ENCODE data around the gene COQ5.

Gene COQ5

DNA sequence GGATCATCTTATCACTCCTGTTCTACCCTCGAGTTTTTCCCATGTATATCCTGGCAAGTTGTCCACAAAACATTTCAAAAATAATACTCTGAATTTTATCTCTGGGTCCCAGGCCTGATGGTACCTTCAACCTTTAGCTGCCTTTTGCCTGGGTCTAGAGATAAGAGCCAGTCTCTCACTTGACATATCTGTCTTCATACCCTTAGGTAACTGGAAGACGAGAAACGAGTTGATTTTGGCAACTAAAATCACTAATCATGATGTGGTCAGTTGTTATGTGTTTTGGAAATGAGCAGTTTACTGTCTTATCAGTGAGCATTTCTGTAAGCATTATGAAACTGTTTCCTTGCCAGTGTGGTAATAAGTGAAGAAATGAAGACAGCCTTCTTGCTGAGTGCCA is 11.5 kb upstream of the COQ5 start:
- Histone ChIP-seq H3K27ac (ENCODE audit: extremely low read depth, low read depth, low read length) (no peak overlapping the region), H3K4me1 (ENCODE audit: control insufficient read depth, insufficient read depth, low read length) (peaks cover 18% of the 10 kb centered on the region), H3K36me3 (ENCODE audit: control insufficient read depth in 2 of 2, insufficient read depth in 1 of 2, low read length in 2 of 2) (peaks cover 19 to 73% of the 10 kb centered on the region in 2 experiments; a peak in 2 of 3 replicates), H3K4me3 (ENCODE audit: low read depth, low read length) (no peak overlapping the region), H3K9me3 (ENCODE audit: control insufficient read depth, insufficient read depth, low read depth, low read length) (no peaks in the 10 kb centered on the region)
- TF ChIP-seq, protein P1, sequence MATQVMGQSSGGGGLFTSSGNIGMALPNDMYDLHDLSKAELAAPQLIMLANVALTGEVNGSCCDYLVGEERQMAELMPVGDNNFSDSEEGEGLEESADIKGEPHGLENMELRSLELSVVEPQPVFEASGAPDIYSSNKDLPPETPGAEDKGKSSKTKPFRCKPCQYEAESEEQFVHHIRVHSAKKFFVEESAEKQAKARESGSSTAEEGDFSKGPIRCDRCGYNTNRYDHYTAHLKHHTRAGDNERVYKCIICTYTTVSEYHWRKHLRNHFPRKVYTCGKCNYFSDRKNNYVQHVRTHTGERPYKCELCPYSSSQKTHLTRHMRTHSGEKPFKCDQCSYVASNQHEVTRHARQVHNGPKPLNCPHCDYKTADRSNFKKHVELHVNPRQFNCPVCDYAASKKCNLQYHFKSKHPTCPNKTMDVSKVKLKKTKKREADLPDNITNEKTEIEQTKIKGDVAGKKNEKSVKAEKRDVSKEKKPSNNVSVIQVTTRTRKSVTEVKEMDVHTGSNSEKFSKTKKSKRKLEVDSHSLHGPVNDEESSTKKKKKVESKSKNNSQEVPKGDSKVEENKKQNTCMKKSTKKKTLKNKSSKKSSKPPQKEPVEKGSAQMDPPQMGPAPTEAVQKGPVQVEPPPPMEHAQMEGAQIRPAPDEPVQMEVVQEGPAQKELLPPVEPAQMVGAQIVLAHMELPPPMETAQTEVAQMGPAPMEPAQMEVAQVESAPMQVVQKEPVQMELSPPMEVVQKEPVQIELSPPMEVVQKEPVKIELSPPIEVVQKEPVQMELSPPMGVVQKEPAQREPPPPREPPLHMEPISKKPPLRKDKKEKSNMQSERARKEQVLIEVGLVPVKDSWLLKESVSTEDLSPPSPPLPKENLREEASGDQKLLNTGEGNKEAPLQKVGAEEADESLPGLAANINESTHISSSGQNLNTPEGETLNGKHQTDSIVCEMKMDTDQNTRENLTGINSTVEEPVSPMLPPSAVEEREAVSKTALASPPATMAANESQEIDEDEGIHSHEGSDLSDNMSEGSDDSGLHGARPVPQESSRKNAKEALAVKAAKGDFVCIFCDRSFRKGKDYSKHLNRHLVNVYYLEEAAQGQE (tag by site-specific recombination; IDR thresholded peaks at IDR 0.05) = no peak
- TF ChIP-seq FEZF1 (tag by site-specific recombination; IDR thresholded peaks at IDR 0.05) = peak; percentile 85
- POLR2A ChIA-PET = no interaction called here
- CTCF ChIA-PET = no interaction called here

DNA sequence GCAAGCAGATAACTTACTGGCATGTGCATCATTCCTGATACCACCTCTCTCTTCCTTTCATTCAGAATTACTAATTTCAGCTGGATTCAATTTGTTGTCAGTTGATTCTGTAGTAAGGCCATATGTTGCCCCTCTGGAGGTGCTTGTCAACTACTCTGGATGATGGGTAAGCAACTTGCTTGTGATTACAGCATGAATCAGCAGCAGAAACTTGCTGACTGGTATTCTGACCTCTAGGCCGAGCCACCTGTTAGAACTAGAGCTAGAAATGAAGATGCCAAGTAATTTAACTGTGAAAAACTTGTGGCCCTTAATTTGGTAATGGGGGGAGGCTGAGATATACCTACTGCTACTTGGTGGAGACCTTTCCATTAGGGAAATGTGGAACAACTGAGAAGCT is 10.3 kb upstream of the COQ5 start:
- Histone ChIP-seq H3K36me3 (ENCODE audit: control insufficient read depth in 2 of 2, insufficient read depth in 1 of 2, low read length in 2 of 2) (peaks cover 19 to 72% of the 10 kb centered on the region in 2 experiments; a peak in 2 of 3 replicates), H3K9me3 (ENCODE audit: control insufficient read depth, insufficient read depth, low read depth, low read length) (no peaks in the 10 kb centered on the region), H3K4me3 (ENCODE audit: low read depth, low read length) (no peak overlapping the region), H3K27ac (ENCODE audit: extremely low read depth, low read depth, low read length) (no peak overlapping the region), H3K4me1 (ENCODE audit: control insufficient read depth, insufficient read depth, low read length) (peaks cover 18% of the 10 kb centered on the region)
- ChIA-PET POLR2A (interaction anchor here (2.0 kb wide), 1 partner anchor 42 kb away, joined by 5 read pairs; the partner anchor contains the start of gene POP5), CTCF (interaction anchor here (0.5 to 1.1 kb wide), 2 partner anchors 110 to 223 kb away, joined by 3 to 4 read pairs; no protein-coding TSS in a partner anchor)
- TF ChIP-seq ZBTB20 (tag by site-specific recombination; IDR thresholded peaks at IDR 0.05) = no peak
- peak; percentile 81 for TF ChIP-seq SCRT2 (tag by site-specific recombination; IDR thresholded peaks at IDR 0.05)
- TF ChIP-seq ZNF184 (tag by site-specific recombination; IDR thresholded peaks at IDR 0.05) = no peak
- 0 out of 2 replicates have a peak, but pooled peaks have one; percentile 19 for TF ChIP-seq SCRT1 (tag by site-specific recombination; IDR thresholded peaks at IDR 0.05; ENCODE audit: borderline replicate concordance)

DNA sequence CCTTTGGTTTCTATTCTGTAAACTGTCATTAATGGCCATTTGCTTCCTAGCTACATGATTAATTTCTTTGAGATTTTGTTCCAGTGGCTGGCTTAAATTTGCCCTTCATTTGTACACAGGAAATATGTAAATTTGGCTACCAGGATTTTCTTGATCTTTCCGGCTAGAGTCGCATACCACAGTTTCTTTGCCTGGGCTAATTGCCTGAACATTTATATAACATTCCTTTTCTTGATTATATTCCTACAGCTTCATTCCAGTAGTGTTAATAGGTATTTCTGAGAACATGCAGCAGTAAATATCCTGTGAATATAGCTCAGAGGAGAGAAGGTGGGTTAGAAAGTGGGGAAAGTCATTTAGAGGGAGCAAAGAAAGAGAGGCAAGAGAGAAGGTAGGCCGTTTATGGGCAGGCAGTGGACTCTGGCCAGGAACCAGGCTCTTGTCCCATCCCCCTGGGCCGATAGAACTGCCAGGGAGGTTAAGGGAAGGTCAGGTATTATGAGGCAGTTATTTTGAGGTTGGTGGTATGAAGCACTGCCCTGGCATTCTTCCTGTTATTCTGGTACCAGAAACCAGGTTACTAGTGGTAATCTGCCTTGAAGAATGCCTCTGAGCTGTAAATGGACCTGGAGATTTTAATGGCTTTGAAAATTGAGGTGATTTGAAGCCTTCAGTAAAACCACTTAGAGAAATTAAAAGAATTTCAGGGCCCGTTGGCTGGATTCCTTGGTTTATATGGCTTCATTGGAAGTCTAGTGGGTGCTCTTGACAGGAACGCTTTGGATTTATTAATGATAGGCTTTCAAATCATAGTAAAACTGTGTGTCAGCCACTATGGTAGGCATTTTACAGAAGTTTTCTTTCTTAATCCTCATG is 9.6 kb upstream of the COQ5 start:
- H3K4me1 ChIP-seq (ENCODE audit: control insufficient read depth, insufficient read depth, low read length) = peaks cover 18% of the 10 kb centered on the region
- POLR2A ChIA-PET = interaction anchor here (0.8 to 2.0 kb wide), 4 partner anchors 42 to 64 kb away, joined by 3 to 5 read pairs (median 4); partner anchors contain the start of genes DYNLL1 and POP5
- CTCF ChIA-PET = interaction anchor here (0.5 to 1.1 kb wide), 4 partner anchors 11 to 222 kb away, joined by 3 to 4 read pairs (median 4); no protein-coding TSS in a partner anchor
- H3K36me3 ChIP-seq (ENCODE audit: control insufficient read depth in 2 of 2, insufficient read depth in 1 of 2, low read length in 2 of 2) = peaks cover 19 to 68% of the 10 kb centered on the region in 2 experiments; a peak in 2 of 3 replicates
- peak overlapping the region; percentile 34 for H3K27ac ChIP-seq (ENCODE audit: extremely low read depth, low read depth, low read length)
- H3K9me3 ChIP-seq (ENCODE audit: control insufficient read depth, insufficient read depth, low read depth, low read length) = no peaks in the 10 kb centered on the region
- H3K4me3 ChIP-seq (ENCODE audit: low read depth, low read length) = no peak overlapping the region
- peak; percentile 44; the same call in 1 of the 2 replicates for TF ChIP-seq ZNF600 (tag by site-specific recombination; IDR thresholded peaks at IDR 0.05)
- TF ChIP-seq, protein P2, sequence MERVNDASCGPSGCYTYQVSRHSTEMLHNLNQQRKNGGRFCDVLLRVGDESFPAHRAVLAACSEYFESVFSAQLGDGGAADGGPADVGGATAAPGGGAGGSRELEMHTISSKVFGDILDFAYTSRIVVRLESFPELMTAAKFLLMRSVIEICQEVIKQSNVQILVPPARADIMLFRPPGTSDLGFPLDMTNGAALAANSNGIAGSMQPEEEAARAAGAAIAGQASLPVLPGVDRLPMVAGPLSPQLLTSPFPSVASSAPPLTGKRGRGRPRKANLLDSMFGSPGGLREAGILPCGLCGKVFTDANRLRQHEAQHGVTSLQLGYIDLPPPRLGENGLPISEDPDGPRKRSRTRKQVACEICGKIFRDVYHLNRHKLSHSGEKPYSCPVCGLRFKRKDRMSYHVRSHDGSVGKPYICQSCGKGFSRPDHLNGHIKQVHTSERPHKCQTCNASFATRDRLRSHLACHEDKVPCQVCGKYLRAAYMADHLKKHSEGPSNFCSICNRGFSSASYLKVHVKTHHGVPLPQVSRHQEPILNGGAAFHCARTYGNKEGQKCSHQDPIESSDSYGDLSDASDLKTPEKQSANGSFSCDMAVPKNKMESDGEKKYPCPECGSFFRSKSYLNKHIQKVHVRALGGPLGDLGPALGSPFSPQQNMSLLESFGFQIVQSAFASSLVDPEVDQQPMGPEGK (tag by site-specific recombination; IDR thresholded peaks at IDR 0.05) = no peak
- peak; percentile 24; the same call in 1 of the 2 replicates for TF ChIP-seq IKZF3 (tag by site-specific recombination; IDR thresholded peaks at IDR 0.05)
- TF ChIP-seq ZSCAN16 (tag by site-specific recombination; IDR thresholded peaks at IDR 0.05) = no peak
- TF ChIP-seq ZNF555 (tag by site-specific recombination; conservative IDR thresholded peaks at IDR 0.05) = no peak
- TF ChIP-seq, protein P3, sequence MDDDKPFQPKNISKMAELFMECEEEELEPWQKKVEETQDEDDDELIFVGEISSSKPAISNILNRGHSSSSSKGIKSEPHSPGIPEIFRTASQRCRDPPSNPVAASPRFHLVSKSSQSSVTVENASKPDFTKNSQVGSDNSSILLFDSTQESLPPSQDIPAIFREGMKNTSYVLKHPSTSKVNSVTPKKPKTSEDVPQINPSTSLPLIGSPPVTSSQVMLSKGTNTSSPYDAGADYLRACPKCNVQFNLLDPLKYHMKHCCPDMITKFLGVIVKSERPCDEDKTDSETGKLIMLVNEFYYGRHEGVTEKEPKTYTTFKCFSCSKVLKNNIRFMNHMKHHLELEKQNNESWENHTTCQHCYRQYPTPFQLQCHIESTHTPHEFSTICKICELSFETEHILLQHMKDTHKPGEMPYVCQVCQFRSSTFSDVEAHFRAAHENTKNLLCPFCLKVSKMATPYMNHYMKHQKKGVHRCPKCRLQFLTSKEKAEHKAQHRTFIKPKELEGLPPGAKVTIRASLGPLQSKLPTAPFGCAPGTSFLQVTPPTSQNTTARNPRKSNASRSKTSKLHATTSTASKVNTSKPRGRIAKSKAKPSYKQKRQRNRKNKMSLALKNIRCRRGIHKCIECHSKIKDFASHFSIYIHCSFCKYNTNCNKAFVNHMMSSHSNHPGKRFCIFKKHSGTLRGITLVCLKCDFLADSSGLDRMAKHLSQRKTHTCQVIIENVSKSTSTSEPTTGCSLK (tag by site-specific recombination; IDR thresholded peaks at IDR 0.05) = no peak
- no peak for TF ChIP-seq ZBTB1 (tag by site-specific recombination; IDR thresholded peaks at IDR 0.05)
- TF ChIP-seq OSR2 (tag by site-specific recombination; IDR thresholded peaks at IDR 0.05) = peak; percentile 21; the same call in 1 of the 2 replicates
- peak; percentile 68 for TF ChIP-seq PRDM1 (tag by site-specific recombination; IDR thresholded peaks at IDR 0.05)
- TF ChIP-seq, protein P4, sequence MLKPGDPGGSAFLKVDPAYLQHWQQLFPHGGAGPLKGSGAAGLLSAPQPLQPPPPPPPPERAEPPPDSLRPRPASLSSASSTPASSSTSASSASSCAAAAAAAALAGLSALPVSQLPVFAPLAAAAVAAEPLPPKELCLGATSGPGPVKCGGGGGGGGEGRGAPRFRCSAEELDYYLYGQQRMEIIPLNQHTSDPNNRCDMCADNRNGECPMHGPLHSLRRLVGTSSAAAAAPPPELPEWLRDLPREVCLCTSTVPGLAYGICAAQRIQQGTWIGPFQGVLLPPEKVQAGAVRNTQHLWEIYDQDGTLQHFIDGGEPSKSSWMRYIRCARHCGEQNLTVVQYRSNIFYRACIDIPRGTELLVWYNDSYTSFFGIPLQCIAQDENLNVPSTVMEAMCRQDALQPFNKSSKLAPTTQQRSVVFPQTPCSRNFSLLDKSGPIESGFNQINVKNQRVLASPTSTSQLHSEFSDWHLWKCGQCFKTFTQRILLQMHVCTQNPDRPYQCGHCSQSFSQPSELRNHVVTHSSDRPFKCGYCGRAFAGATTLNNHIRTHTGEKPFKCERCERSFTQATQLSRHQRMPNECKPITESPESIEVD (tag by site-specific recombination; IDR thresholded peaks at IDR 0.05) = peak; percentile 91
- TF ChIP-seq HOXD13 (CRISPR knock-in tag; IDR thresholded peaks at IDR 0.05; ENCODE audit: borderline replicate concordance) = no peak
- TF ChIP-seq GLIS1 (tag by site-specific recombination; IDR thresholded peaks at IDR 0.05) = peak; percentile 44; the same call in 1 of the 2 replicates
- no peak for TF ChIP-seq ZNF514 (tag by site-specific recombination; IDR thresholded peaks at IDR 0.05)
- no peak for TF ChIP-seq ZNF239 (tag by site-specific recombination; IDR thresholded peaks at IDR 0.05)
